ENCODE data around the gene CD80. TPM values are rescaled to one million over a fixed set of nuclear protein-coding genes. Genes with fewer than 3 reads are reported as not detected.

The CD80 gene
- total RNA-seq = 3.2 TPM

- Histone ChIP-seq H3K4me3 (no peak within 1 kb of the TSS), H3K27me3 (no peaks in the 10 kb centered on the region), H3K36me3 (no peaks in the 10 kb centered on the region), H3K27ac (no peak within 1 kb of the TSS), H3K4me1 (no peaks in the 10 kb centered on the region), H3K9me3 (no peaks in the 10 kb centered on the region)
- intact Hi-C loops (cut with DNase I) = no loop called here
- peak in 1 of 3 experiments; percentile 22 for TF ChIP-seq CTCF (IDR thresholded peaks at IDR 0.05)
- DNase-seq (ENCODE audit: low spot score in 2 of 2) = peak in 1 of 2 donors; percentile 74
Observed at GRCh38 chr3:119559441-119559963, at the start of gene CD80. TSS of gene CD80 (minus strand) at chr3:119559614. CDS start at chr3:119557728, 1,886 bp downstream.

- Histone ChIP-seq H3K27ac (no peak overlapping the region), H3K4me3 (no peak overlapping the region), H3K27me3 (no peaks in the 10 kb centered on the region), H3K9me3 (no peaks in the 10 kb centered on the region), H3K36me3 (no peaks in the 10 kb centered on the region), H3K4me1 (no peaks in the 10 kb centered on the region)
- DNase-seq (ENCODE audit: low spot score in 2 of 2) = no peak
- TF ChIP-seq CTCF (IDR thresholded peaks at IDR 0.05) = no peak
- intact Hi-C loops (cut with DNase I) = no loop called here
Observed at GRCh38 chr3:119608405-119609000, 49.1 kb upstream of the CD80 start.

- H3K4me3 ChIP-seq = no peak overlapping the region
- H3K36me3 ChIP-seq = no peaks in the 10 kb centered on the region
- no peaks in the 10 kb centered on the region for H3K4me1 ChIP-seq
- no peak for TF ChIP-seq CTCF (IDR thresholded peaks at IDR 0.05)
- H3K27ac ChIP-seq = no peak overlapping the region
- intact Hi-C loops (cut with DNase I) = no loop called here
- DNase-seq (ENCODE audit: low spot score in 2 of 2) = no peak
- no peaks in the 10 kb centered on the region for H3K27me3 ChIP-seq
- H3K9me3 ChIP-seq = no peaks in the 10 kb centered on the region
Observed at GRCh38 chr3:119604878-119605277, 45.5 kb upstream of the CD80 start.

- intact Hi-C loops (cut with DNase I) = no loop called here
- H3K27ac ChIP-seq = no peak overlapping the region
- TF ChIP-seq CTCF (IDR thresholded peaks at IDR 0.05) = no peak
Observed at GRCh38 chr3:119602676-119603075, 43.3 kb upstream of the CD80 start.

GRCh38 chr3:119601154-119601553 lies 41.7 kb upstream of the CD80 start:
- no peaks in the 10 kb centered on the region for H3K27me3 ChIP-seq
- DNase-seq (ENCODE audit: low spot score in 2 of 2) = no peak
- no peak overlapping the region for H3K27ac ChIP-seq
- H3K4me3 ChIP-seq = no peak overlapping the region
- no peaks in the 10 kb centered on the region for H3K4me1 ChIP-seq
- no peaks in the 10 kb centered on the region for H3K9me3 ChIP-seq
- intact Hi-C loops (cut with DNase I) = no loop called here
- H3K36me3 ChIP-seq = no peaks in the 10 kb centered on the region
- TF ChIP-seq CTCF (IDR thresholded peaks at IDR 0.05) = no peak

More at GRCh38 chr3:119602676-119603075, 43.3 kb upstream of the CD80 start:
- DNase-seq (ENCODE audit: low spot score in 2 of 2) = no peak
- Histone ChIP-seq H3K4me1 (no peaks in the 10 kb centered on the region), H3K4me3 (no peak overlapping the region), H3K27me3 (no peaks in the 10 kb centered on the region), H3K9me3 (no peaks in the 10 kb centered on the region), H3K36me3 (no peaks in the 10 kb centered on the region)

All from ascending aorta (tissue), 2 donors.